ENCODE data around the gene LYVE1.
"Not testable (repeated sequence)": the region's sequence is repeated elsewhere in the genome, so short reads cannot be mapped to it uniquely, and the experiment has no call there.

LYVE1 gene

GRCh38 chr11:10568486-10568941 is at the start of gene LYVE1:
Gene LYVE1 (minus strand): TSS chr11:10568665. CDS start chr11:10568532, 133 bp downstream.
- DNase-seq (ENCODE audit: low read depth): peak; percentile 48

- no peak for DNase-seq (ENCODE audit: low read depth)
Measured at GRCh38 chr11:10617551-10617950, 49.1 kb upstream of the LYVE1 start.

GRCh38 chr11:10611979-10612862 is 43.8 kb upstream of the LYVE1 start:
- no peak for DNase-seq (ENCODE audit: low read depth)

- no peak for DNase-seq (ENCODE audit: low read depth)
Measured at GRCh38 chr11:10609636-10610035, 41.2 kb upstream of the LYVE1 start.

GRCh38 chr11:10608584-10608983 is 40.1 kb upstream of the LYVE1 start:
- no peak for DNase-seq (ENCODE audit: low read depth)

- DNase-seq (ENCODE audit: low read depth): no peak
Measured at GRCh38 chr11:10607462-10608132, 39.1 kb upstream of the LYVE1 start.

GRCh38 chr11:10606536-10607208 is 38.2 kb upstream of the LYVE1 start:
- peak; percentile 50 for DNase-seq (ENCODE audit: low read depth)

- DNase-seq (ENCODE audit: low read depth): peak; percentile 79
Measured at GRCh38 chr11:10605941-10606381, 37.5 kb upstream of the LYVE1 start.

- no peak for DNase-seq (ENCODE audit: low read depth)
Measured at GRCh38 chr11:10604798-10605197, 36.3 kb upstream of the LYVE1 start.

GRCh38 chr11:10604340-10604748 is 35.9 kb upstream of the LYVE1 start:
- DNase-seq (ENCODE audit: low read depth): no peak

GRCh38 chr11:10603721-10604297 is 35.3 kb upstream of the LYVE1 start:
- no peak for DNase-seq (ENCODE audit: low read depth)

GRCh38 chr11:10602945-10603344 is 34.5 kb upstream of the LYVE1 start:
- no peak for DNase-seq (ENCODE audit: low read depth)

- no peak for DNase-seq (ENCODE audit: low read depth)
Measured at GRCh38 chr11:10602366-10602765, 33.9 kb upstream of the LYVE1 start.

- DNase-seq (ENCODE audit: low read depth): no peak
Measured at GRCh38 chr11:10601837-10602236, 33.4 kb upstream of the LYVE1 start.

GRCh38 chr11:10600570-10601248 is 32.2 kb upstream of the LYVE1 start:
- DNase-seq (ENCODE audit: low read depth): no peak

- DNase-seq (ENCODE audit: low read depth): no peak
Measured at GRCh38 chr11:10599388-10600175, 31.1 kb upstream of the LYVE1 start.

GRCh38 chr11:10598816-10599215 is 30.4 kb upstream of the LYVE1 start:
- DNase-seq (ENCODE audit: low read depth): no peak

GRCh38 chr11:10597877-10598351 is 29.4 kb upstream of the LYVE1 start:
- DNase-seq (ENCODE audit: low read depth): no peak

GRCh38 chr11:10595840-10596239 is 27.4 kb upstream of the LYVE1 start:
- not testable (repeated sequence) for DNase-seq (ENCODE audit: low read depth)

GRCh38 chr11:10594407-10594806 is 25.9 kb upstream of the LYVE1 start:
- DNase-seq (ENCODE audit: low read depth): no peak

- DNase-seq (ENCODE audit: low read depth): peak; percentile 86
Measured at GRCh38 chr11:10592331-10592730, 23.9 kb upstream of the LYVE1 start.

Data from stromal cell of bone marrow (primary cell).